Neuronal stem cell (in vitro differentiated cells): Measurements from ENCODE around the gene C20orf141.

Source experiments
- DNase-seq: peaks from one replicate; pipeline ENCODE4 v3.0.0-alpha.2; 2013; ENCODE audit warnings: low spot score
- H2AFZ ChIP-seq: one replicate; pipeline ENCODE4 v1.6.1; 2013; ENCODE audit warnings: mild to moderate bottlenecking, low read length, inconsistent platforms
- H2AK5ac ChIP-seq: 2 replicates; pipeline ENCODE4 v1.6.1; 2013; ENCODE audit warnings: low read depth, mild to moderate bottlenecking, inconsistent platforms, low read length, moderate library complexity, mixed read lengths
- H2BK120ac ChIP-seq: 2 replicates; pipeline ENCODE4 v1.6.1; 2013; ENCODE audit warnings: low read depth, mild to moderate bottlenecking, inconsistent platforms, low read length, moderate library complexity, mixed read lengths
- H2BK12ac ChIP-seq: one replicate; pipeline ENCODE4 v1.6.1; 2013; ENCODE audit warnings: low read length, inconsistent platforms
- H2BK15ac ChIP-seq: 2 replicates; pipeline ENCODE4 v1.6.1; 2013; ENCODE audit warnings: mild to moderate bottlenecking, low read length, inconsistent platforms, mixed read lengths
- H2BK5ac ChIP-seq: one replicate; pipeline ENCODE4 v1.6.1; 2013; ENCODE audit warnings: inconsistent platforms, mild to moderate bottlenecking, low read length, moderate library complexity
- H3K14ac ChIP-seq: one replicate; pipeline ENCODE4 v1.6.1; 2013; ENCODE audit warnings: low read length, inconsistent platforms
- H3K18ac ChIP-seq: 2 replicates; pipeline ENCODE4 v1.6.1; 2013; ENCODE audit warnings: low read length, inconsistent platforms
- H3K23ac ChIP-seq: 2 replicates; pipeline ENCODE4 v1.6.1; 2013; ENCODE audit warnings: low read depth, mild to moderate bottlenecking, mixed read lengths, low read length, inconsistent platforms; ENCODE audit not compliant: poor library complexity
- H3K27ac ChIP-seq: replicated peaks from 3 replicates; pipeline ENCODE4 v1.5.1; 2013; ENCODE audit warnings: low read length, inconsistent platforms
- H3K27me3 ChIP-seq, 3 experiments: 2 replicates each; pipeline ENCODE4 v1.6.1; 2013; ENCODE audit warnings: low read length in 3 of 3, mild to moderate bottlenecking in 2 of 3, inconsistent platforms in 1 of 3, low read depth in 1 of 3, mixed read lengths in 1 of 3, moderate library complexity in 1 of 3; ENCODE audit not compliant: control insufficient read depth in 3 of 3, insufficient read depth in 3 of 3
- H3K36me3 ChIP-seq, 2 donors: replicated peaks in 1 of 2; 2 replicates each; pipeline ENCODE4 v1.6.1; 2013; ENCODE audit warnings: low read length in 2 of 2; ENCODE audit not compliant: control insufficient read depth in 2 of 2, insufficient read depth in 2 of 2
- H3K4ac ChIP-seq: 2 replicates; pipeline ENCODE4 v1.6.1; 2013; ENCODE audit warnings: inconsistent platforms, mild to moderate bottlenecking, low read length, moderate library complexity
- H3K4me1 ChIP-seq, 2 donors: 1 replicate in 1 of 2; 2 replicates in 1 of 2; pipeline ENCODE4 v1.6.1; 2013; ENCODE audit warnings: low read length in 2 of 2, low read depth in 1 of 2; ENCODE audit not compliant: control insufficient read depth in 2 of 2, insufficient read depth in 1 of 2
- H3K4me2 ChIP-seq: one replicate; pipeline ENCODE4 v1.6.1; 2013; ENCODE audit warnings: mild to moderate bottlenecking, low read length, inconsistent platforms; ENCODE audit not compliant: insufficient read depth, poor library complexity, severe bottlenecking
- H3K4me3 ChIP-seq, 2 donors: 2 replicates each; pipeline ENCODE4 v1.5.1; 2013; ENCODE audit warnings: low read length in 2 of 2, mild to moderate bottlenecking in 2 of 2, inconsistent platforms in 1 of 2, moderate library complexity in 1 of 2
- H3K79me1 ChIP-seq: one replicate; pipeline ENCODE4 v1.6.1; 2013; ENCODE audit warnings: low read depth, mild to moderate bottlenecking, inconsistent platforms, low read length, moderate library complexity
- H3K9ac ChIP-seq: one replicate; pipeline ENCODE4 v1.6.1; 2013; ENCODE audit warnings: mild to moderate bottlenecking, low read depth, low read length, inconsistent platforms; ENCODE audit not compliant: poor library complexity
- H3K9me3 ChIP-seq, 2 donors: replicated peaks in 1 of 2; 2 replicates each; pipeline versions ENCODE3 to v1.6.1; 2013; ENCODE audit warnings: low read length in 2 of 2, mild to moderate bottlenecking in 2 of 2, inconsistent platforms in 1 of 2, low read depth in 1 of 2, mixed read lengths in 1 of 2, moderate library complexity in 1 of 2; ENCODE audit not compliant: control insufficient read depth in 2 of 2, insufficient read depth in 1 of 2
- H4K8ac ChIP-seq: one replicate; pipeline ENCODE4 v1.6.1; 2013; ENCODE audit warnings: low read depth, mild to moderate bottlenecking, inconsistent platforms, low read length, moderate library complexity
- H4K91ac ChIP-seq: one replicate; pipeline ENCODE4 v1.6.1; 2013; ENCODE audit warnings: low read length, low read depth, mild to moderate bottlenecking, inconsistent platforms; ENCODE audit not compliant: poor library complexity
- WGBS, 2 donors: extraction: QIAGEN DNeasy Blood & Tissue Kit; methylation state at CpG; one replicate each; pipeline ENCODE4 v1.1.7; 2013; ENCODE audit warnings: missing lambda C conversion rate in 2 of 2, mixed read lengths in 1 of 2; ENCODE audit not compliant: insufficient read length in 2 of 2, insufficient replicate concordance in 1 of 2; ENCODE audit errors: extremely low coverage in 2 of 2; 5-methylcytosine and 5-hydroxymethylcytosine counted together

Gene C20orf141

DNA sequence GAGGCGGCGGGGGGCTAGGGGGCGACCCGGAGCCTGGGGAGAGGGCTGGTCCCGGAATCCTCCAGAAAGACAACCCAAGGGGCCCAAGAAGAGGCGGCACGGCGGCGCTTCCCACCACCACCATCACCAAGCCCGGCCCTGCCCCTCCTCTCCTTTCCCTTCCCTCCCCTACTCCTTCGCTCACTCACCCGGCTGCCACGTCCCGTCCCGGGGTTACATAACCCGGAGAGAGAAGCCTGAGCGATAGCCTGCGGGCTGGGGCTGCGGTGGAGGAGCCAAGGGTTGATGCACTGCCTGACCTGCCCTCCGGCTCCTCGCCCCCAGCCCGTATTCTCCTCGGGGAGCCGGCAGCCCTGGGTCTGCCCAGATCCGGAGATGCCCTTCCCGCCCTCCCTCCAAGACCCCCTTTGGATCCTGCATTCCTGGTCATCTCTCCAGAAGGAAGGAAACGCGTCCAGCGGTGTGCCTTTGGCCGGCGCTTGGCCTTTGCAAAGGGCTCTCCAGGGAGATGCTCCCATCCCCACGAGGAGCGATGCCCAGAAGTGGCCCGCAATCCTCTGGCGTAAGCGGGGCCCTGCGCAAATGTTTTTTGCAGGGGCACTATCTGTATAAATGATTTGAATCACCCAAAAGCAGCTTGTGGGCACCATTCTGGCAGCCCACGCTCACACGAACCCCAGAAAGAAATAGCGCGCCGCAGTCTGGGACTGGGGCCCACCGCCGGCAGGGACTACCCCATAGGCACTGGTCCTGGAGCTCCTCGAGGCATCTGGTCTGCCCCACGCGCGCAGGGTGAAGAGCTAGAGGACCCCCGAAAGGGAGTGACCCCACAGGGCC lies 9.7 kb upstream of the C20orf141 start:
- Histone ChIP-seq H3K23ac (peak overlapping the region; percentile 65), H2AFZ (peak overlapping the region; percentile 82), H3K36me3 (no peaks in the 10 kb centered on the region), H2BK120ac (peak overlapping the region; percentile 61), H3K27ac (no peak overlapping the region), H3K14ac (peak overlapping the region; percentile 8), H2AK5ac (peak overlapping the region; percentile 75), H3K79me1 (peaks cover 2% of the 10 kb centered on the region), H3K4me3 (no peak overlapping the region), H4K91ac (no peak overlapping the region), H2BK15ac (peak overlapping the region; percentile 38), H4K8ac (peak overlapping the region; percentile 43), H2BK5ac (peak overlapping the region; percentile 35), H3K27me3 (peaks cover 24 to 61% (median 28%) of the 10 kb centered on the region in 3 experiments), H3K4me1 (peaks cover 9 to 10% of the 10 kb centered on the region in 2 donors), H3K4ac (no peak overlapping the region), H3K9me3 (peaks cover 6 to 12% of the 10 kb centered on the region in 2 donors), H3K9ac (peak overlapping the region; percentile 60), H3K4me2 (peak overlapping the region; percentile 45), H3K18ac (peak overlapping the region; percentile 87), H2BK12ac (peak overlapping the region; percentile 49)
- no CpG with 5 or more reads among the region's 49 CpGs for WGBS, 2 donors
- no peak for DNase-seq

DNA sequence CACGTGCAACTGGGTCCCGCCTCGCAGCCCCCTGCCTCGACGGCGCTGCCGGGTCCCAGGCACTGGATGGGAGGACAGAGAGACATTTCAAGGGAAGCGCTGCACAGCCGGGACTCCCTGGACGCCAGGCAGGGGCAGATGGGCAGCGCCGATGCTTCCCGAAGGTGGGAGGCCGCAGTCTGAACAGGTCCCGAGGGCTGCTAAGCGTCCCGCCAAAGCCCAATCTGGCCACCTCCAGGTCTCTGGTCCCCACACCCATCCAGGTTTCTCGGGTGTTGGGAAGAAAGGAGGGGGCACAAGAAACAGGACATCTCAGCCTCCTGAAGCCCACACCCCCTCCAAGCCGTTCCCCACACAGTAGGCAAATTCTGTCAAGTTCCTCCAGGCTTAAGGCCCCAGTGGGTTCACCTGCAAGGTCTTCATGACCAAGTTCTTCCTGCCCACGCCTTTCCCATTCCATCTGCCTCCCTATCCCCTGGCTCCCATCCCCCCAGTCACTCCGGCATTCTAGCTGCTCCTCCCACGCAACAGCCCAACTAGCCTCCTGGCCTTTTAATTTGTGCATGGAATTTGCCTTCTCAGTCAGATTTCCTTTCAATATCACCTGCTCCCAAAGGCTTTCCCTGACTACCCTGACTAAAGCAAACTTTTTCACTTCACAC lies 9.0 kb upstream of the C20orf141 start:
- Histone ChIP-seq H3K4me3 (no peak overlapping the region), H3K36me3 (no peaks in the 10 kb centered on the region), H3K4ac (no peak overlapping the region), H3K79me1 (peaks cover 1% of the 10 kb centered on the region), H2AFZ (peak overlapping the region; percentile 82), H2AK5ac (peak overlapping the region; percentile 75), H4K8ac (peak overlapping the region; percentile 43), H3K4me1 (peaks cover 8 to 10% of the 10 kb centered on the region in 2 donors), H3K14ac (peak overlapping the region; percentile 8), H3K27me3 (peaks cover 24 to 61% (median 28%) of the 10 kb centered on the region in 3 experiments), H3K23ac (peak overlapping the region; percentile 43), H3K18ac (peak overlapping the region; percentile 83), H4K91ac (no peak overlapping the region), H3K4me2 (no peak overlapping the region), H3K9me3 (peaks cover 6 to 12% of the 10 kb centered on the region in 2 donors), H2BK12ac (peak overlapping the region; percentile 49), H3K27ac (no peak overlapping the region), H3K9ac (no peak overlapping the region), H2BK5ac (peak overlapping the region; percentile 35), H2BK15ac (peak overlapping the region; percentile 38), H2BK120ac (peak overlapping the region; percentile 61)
- no peak for DNase-seq
- WGBS, 2 donors, result no CpG with 5 or more reads among the region's 22 CpGs

DNA sequence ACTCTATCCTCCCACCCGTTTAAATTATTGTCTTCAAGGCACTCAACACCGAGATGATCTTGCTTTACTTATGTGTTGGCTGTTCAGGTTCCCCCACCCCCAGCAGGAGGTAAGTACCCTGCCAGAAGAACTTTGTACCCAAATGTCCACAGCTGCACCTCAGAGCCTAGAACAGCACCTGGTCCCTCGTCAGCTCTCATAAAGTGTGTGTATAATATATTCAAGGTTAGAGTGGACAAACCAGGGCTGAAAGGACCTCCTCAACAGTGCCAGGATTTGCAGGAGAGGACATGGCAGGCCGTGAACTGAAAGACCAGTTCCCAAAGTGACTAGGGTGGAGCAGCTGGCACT lies 8.5 kb upstream of the C20orf141 start:
- H2BK12ac ChIP-seq, result no peak overlapping the region
- H3K18ac ChIP-seq, result no peak overlapping the region
- WGBS, 2 donors, result no CpG with 5 or more reads among the region's 4 CpGs
- no peak overlapping the region for H3K4ac ChIP-seq
- H3K36me3 ChIP-seq, result no peaks in the 10 kb centered on the region
- no peak overlapping the region for H2BK120ac ChIP-seq
- H2AK5ac ChIP-seq, result no peak overlapping the region
- H3K4me2 ChIP-seq, result no peak overlapping the region
- H3K4me3 ChIP-seq, result no peak overlapping the region
- H3K9ac ChIP-seq, result no peak overlapping the region
- H3K79me1 ChIP-seq, result peaks cover 1% of the 10 kb centered on the region
- no peak overlapping the region for H4K8ac ChIP-seq
- no peak overlapping the region for H3K23ac ChIP-seq
- no peak overlapping the region for H2AFZ ChIP-seq
- H3K9me3 ChIP-seq, result peaks cover 6 to 12% of the 10 kb centered on the region in 2 donors
- peaks cover 24 to 56% (median 28%) of the 10 kb centered on the region in 3 experiments for H3K27me3 ChIP-seq
- no peak for DNase-seq
- H3K14ac ChIP-seq, result no peak overlapping the region
- no peak overlapping the region for H2BK15ac ChIP-seq
- H2BK5ac ChIP-seq, result no peak overlapping the region
- no peak overlapping the region for H4K91ac ChIP-seq
- peaks cover 3 to 8% of the 10 kb centered on the region in 2 donors for H3K4me1 ChIP-seq
- no peak overlapping the region for H3K27ac ChIP-seq

DNA sequence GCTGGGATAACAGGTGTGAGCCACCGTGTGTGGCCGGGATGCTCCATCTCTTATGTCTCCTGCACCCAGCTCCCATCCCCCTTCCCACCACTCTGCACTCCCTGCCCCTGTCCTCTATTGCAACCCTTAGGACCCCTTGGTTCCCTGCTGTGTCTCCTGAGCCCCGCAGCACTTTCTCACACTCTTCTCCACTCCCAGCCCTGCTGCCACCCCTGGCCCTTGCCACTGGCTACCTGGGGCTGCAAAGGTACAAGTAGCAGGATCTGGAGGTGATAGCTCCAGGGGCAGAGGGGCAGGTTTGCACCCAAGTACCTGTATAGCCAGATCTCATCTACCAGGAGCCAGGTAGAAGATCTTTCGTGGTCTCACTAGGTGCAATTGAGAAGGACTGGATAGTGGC lies 7.8 kb upstream of the C20orf141 start:
- peaks cover 24 to 52% (median 28%) of the 10 kb centered on the region in 3 experiments for H3K27me3 ChIP-seq
- no peak overlapping the region for H3K18ac ChIP-seq
- no peak overlapping the region for H2AFZ ChIP-seq
- H3K27ac ChIP-seq, result no peak overlapping the region
- no peak overlapping the region for H4K8ac ChIP-seq
- peaks cover 2 to 7% of the 10 kb centered on the region in 2 donors for H3K4me1 ChIP-seq
- H3K4me2 ChIP-seq, result no peak overlapping the region
- no peaks in the 10 kb centered on the region for H3K36me3 ChIP-seq
- no peak overlapping the region for H4K91ac ChIP-seq
- H2BK12ac ChIP-seq, result no peak overlapping the region
- H3K79me1 ChIP-seq, result peaks cover 1% of the 10 kb centered on the region
- peak overlapping the region in 1 of 2 donors; percentile 38 for H3K4me3 ChIP-seq
- H3K23ac ChIP-seq, result no peak overlapping the region
- no peak overlapping the region for H2BK15ac ChIP-seq
- no peak overlapping the region for H3K14ac ChIP-seq
- peak overlapping the region; percentile 81 for H2AK5ac ChIP-seq
- H3K4ac ChIP-seq, result no peak overlapping the region
- H2BK5ac ChIP-seq, result no peak overlapping the region
- H2BK120ac ChIP-seq, result no peak overlapping the region
- H3K9me3 ChIP-seq, result peaks cover 6 to 16% of the 10 kb centered on the region in 2 donors
- no peak for DNase-seq
- WGBS, 2 donors, result no CpG with 5 or more reads among the region's 4 CpGs
- no peak overlapping the region for H3K9ac ChIP-seq
